HG03521 (cell line): ENCODE measurements around the gene FAM193A.
"Not testable (repeated sequence)": the region's sequence is repeated elsewhere in the genome, so short reads cannot be mapped to it uniquely, and the experiment has no call there.

Experiments
- ATAC-seq: cut with Tn5 transposase; IDR thresholded peaks from one replicate; pipeline ENCODE4 v1.9.1; 2021; ENCODE audit warnings: mild to moderate bottlenecking, moderate library complexity; ENCODE audit not compliant: unreplicated experiment

FAM193A gene

GRCh38 chr4:2536193-2537010 lies at the start of gene FAM193A:
FAM193A (plus strand) TSS chr4:2536647; CDS start chr4:2536916, 269 bp downstream.
- peak; percentile 89 for ATAC-seq

GRCh38 chr4:2486981-2487380 lies 49.5 kb upstream of the FAM193A start:
- no peak for ATAC-seq

GRCh38 chr4:2487632-2488031 lies 48.8 kb upstream of the FAM193A start:
- peak; percentile 50 for ATAC-seq

GRCh38 chr4:2489081-2489805 lies 47.2 kb upstream of the FAM193A start:
- ATAC-seq = no peak

- no peak for ATAC-seq
These were observed 46.5 kb upstream of the FAM193A start for GRCh38 chr4:2489841-2490552.

GRCh38 chr4:2492970-2493369 lies 43.5 kb upstream of the FAM193A start:
- ATAC-seq = no peak

GRCh38 chr4:2494992-2495391 lies 41.5 kb upstream of the FAM193A start:
- ATAC-seq = no peak

- no peak for ATAC-seq
These were observed 39.1 kb upstream of the FAM193A start for GRCh38 chr4:2497324-2497723.

GRCh38 chr4:2497931-2498330 lies 38.5 kb upstream of the FAM193A start:
- peak; percentile 97 for ATAC-seq

- no peak for ATAC-seq
These were observed 35.9 kb upstream of the FAM193A start for GRCh38 chr4:2500547-2500946.

GRCh38 chr4:2501034-2501594 lies 35.3 kb upstream of the FAM193A start:
- no peak for ATAC-seq

- no peak for ATAC-seq
These were observed 32.6 kb upstream of the FAM193A start for GRCh38 chr4:2503809-2504208.

- no peak for ATAC-seq
These were observed 29.2 kb upstream of the FAM193A start for GRCh38 chr4:2507259-2507658.

GRCh38 chr4:2507855-2508254 lies 28.6 kb upstream of the FAM193A start:
- no peak for ATAC-seq

- ATAC-seq = no peak
These were observed 25.8 kb upstream of the FAM193A start for GRCh38 chr4:2510351-2511259.

- ATAC-seq = no peak
These were observed 24.8 kb upstream of the FAM193A start for GRCh38 chr4:2511645-2512131.

GRCh38 chr4:2512396-2513135 lies 23.9 kb upstream of the FAM193A start:
- ATAC-seq = no peak

- ATAC-seq = not testable (repeated sequence)
These were observed 22.3 kb upstream of the FAM193A start for GRCh38 chr4:2514193-2514592.

- not testable (repeated sequence) for ATAC-seq
These were observed 21.5 kb upstream of the FAM193A start for GRCh38 chr4:2514944-2515343.
